ENCODE data around the gene BRD1.
"Not testable (repeated sequence)": the region's sequence is repeated elsewhere in the genome, so short reads cannot be mapped to it uniquely, and the experiment has no call there.

The BRD1 gene

DNA sequence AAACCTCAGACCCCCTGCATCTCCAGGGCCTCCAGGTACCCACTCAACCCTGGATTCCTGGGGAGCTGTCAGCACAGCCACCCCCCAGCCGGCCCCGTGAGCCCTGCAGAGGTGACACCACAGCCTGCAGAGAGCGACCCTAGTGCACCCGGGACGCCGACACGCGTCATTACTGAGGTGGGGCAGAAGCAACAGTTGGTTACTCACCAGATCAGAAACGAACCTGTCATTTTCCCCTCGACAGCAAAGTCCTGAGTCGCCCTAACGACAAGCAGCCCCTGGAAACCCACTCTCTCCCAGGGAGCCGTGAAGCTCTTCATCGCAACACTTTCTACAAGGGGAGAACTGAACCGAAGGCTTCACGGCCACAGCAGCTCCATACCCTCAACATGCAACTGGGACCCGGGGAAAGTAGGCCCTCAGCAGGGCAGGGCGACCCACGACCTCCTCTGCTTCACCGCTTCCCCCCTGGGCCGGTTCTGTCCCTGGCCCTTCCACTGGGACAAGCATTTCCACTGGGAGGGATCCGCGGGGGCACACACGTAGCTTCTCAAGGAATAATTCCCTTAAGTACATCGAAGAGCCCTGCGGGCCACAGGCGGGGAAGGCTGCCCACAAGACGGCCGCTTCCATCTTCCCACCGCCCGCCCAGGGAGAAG, 1.6 kb downstream of the BRD1 start:
- no peak for DNase-seq

DNA sequence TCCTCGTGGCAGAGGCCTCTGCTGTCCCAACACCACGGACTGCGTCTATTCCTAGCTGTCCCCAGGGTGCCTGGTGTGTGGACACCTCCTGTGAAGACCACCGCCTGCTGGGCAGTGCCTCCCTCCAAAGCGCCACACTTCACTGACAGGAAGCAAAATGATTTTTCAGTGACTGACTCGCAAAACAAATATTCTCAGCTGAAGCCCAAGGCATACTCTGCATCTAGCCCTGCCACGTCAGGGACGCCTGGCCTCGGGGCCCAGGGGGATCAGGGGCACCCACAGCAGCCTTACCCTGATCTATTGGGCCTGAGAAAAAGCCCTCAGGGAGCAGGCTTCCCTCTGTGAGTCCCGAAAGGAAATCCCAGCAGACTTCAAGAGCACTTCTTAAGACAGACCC, 2.2 kb downstream of the BRD1 start:
- no peak for DNase-seq

DNA sequence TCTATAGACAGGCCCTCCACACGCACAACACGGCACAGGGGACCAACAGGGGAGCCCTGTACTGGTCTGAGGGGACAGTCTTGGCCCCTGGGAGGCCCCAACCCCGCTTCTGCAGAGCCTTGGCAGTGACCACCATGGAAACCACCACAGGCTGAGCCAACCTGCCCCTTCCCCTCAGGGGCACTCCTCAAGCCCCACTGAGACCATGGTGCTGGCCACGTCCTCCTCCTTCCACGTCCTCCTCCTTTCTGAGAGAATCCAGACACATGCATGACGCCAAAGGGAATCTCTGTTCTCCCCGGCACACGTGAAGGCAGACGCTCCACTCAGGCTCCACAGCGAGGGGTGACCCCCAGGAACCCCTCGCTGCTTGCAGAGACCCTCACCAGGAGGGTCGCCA, 2.7 kb downstream of the BRD1 start:
- no peak for DNase-seq

DNA sequence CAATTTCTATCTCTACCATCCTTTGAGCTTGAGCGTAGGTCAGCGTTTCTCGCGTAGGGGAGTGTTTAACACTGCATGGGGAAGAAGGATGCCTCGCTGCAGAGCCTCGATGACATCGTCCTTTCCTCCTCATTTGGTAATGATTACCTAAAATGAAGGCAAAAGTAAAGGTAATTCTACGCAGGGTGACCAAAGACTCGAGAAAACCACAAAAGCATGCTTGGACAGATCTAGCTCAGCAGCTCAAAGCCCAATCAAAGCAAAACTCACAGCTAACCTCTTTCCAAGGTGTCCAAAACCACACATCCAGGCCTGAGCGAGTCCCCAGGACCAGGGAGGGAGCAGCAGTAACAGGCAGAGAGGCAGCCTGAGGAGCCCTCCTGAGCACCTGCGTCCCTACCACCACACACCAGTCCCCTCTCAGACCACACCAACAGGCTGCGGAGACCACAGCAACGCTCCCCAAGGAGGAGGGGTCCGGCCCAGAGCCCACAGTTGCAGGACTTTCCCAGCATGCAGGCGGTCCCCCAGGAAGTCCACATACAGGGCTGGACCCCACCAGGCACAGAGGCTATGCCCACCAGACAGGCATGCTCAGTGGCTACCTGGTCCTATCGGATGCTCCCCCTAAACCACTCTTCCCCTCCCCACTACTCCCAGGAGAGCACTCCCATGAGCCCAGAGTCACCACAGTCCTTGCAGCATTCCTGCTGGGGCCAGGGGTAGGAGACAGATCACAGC, 3.3 kb downstream of the BRD1 start:
- no peak for DNase-seq

DNA sequence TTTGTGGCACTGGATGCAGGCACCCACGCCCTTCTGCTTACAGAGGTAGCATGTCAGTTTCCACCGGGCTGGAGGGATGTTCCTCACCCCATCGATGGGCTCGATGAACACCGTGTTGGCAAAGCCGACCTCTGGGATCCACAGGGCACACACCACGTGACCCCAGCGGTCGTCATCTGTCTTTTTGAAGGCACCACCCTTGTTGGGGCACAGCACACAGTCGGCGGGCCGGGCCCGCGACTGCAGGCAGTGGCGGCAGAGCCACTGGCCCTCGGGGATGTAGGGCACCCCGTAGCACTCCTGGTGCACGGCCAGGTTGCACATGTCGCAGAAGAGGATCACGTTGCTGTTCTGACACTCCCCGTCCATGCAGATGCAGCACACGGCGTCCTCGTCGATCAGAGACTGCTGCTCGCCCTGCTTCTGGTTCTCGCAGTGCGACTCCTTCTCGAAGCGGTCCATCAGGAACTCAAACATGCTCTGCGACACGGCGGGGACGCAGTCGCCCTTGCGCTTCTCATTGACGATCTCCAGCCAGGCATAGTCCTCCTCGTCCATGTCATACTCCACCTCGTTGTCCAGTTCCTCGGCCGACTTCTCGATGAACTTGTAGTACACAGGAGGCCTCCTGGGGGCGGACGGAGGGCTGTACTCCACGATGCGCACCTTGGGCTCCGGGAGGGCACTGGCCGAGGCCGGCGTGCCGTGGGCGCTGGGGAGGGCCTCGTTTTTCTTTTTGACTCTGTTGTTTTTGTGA, 4.2 kb downstream of the BRD1 start:
- DNase-seq: no peak

DNA sequence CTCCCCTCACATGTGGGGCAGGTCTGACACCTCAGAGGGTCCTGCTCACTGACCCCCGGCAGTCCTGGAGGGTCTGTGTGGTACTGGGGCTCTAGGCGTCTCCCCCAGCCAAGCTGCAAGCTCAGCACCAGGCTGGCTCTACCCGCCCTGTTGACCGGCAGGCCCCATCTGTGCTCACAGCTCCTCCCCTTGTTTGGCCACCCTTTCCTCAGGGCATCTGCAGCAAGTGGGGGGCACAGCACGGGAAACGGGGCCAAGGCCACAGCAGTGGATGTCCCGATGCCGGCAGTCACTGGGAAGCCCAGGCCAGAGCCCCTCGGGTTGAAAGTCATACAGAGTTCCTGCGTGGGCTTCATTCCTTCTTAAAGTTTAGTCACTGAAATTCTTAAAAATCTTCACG, 5.9 kb downstream of the BRD1 start:
- not testable (repeated sequence) for DNase-seq

DNA sequence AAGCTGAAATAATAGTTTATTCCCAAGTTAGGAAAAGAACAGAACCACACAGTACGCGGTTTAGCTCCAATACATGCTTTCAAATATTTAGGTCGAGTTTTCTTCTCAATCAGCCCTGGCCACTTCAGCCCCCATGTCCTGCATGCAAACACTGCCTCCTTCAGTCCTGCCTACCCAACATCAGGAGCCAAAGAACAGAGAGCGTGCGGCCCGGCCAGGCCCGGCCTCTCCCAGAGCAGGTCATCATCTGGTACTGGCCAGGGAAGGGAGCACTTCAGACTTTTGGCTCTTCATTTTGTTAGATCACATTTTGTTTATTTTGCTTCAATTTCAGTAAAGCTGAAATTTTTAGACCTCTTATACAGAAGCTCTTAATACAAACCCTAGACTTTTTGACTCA, 6.7 kb downstream of the BRD1 start:
- DNase-seq: no peak

DNA sequence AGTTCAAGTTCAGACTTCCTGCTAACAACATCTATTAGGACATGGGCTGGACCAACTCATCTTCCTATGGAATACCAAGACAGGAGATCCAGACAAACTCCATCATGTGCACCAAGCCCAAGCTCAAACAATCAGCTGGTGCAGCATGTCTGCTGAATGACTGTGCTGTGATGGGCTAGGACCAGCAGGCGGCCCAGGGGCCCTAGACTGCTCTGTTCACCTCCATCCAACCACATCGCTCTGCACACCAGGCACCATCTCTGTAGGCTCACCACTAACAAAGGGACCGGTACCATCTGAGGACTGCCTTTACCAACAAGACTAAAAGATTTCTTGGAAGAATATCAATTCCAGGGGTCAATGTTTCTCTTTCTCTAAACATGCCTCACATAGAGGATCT, 10.3 kb downstream of the BRD1 start:
- no peak for DNase-seq

DNA sequence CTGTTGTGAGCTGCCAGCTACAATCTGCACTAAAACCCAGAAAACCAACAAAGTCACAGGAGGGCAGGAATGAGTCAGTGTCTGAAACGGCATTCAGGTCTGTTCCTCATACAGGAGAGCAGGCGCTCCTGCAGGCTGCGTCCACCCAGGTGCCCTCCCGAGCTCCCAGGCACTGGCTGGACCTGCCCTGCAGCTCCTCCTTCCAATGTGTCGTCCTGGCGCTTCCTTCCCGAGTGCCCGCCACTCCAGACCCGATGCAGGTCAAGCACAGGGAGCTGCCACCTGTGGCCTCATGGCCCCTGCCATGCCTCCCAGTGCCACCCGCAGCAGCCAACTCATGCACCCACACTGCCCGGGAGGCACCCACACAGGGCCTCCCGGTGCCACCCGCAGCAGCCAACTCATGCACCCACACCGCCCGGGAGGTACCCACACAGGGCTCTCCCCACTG, 12.0 kb downstream of the BRD1 start:
- no peak for DNase-seq

DNA sequence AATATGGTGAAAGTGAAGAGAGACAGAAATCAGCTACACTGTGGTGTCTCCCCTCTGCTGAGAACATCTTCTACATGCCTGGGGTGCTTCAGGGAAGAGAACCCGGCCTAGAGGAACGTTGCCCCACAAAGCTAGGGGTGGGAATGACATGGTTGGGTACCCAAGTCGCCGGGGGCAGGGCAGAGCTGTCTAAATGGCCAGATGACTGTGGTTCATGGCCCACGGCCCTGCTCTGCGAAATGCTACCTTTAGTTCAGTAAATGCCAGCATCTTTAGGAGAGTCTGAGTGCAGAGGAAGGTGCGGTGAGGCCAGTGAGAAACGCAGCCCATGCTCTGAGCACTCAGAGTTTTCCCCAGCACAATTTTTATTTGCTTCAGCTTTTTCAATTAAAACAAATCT, 12.8 kb downstream of the BRD1 start:
- DNase-seq: no peak

DNA sequence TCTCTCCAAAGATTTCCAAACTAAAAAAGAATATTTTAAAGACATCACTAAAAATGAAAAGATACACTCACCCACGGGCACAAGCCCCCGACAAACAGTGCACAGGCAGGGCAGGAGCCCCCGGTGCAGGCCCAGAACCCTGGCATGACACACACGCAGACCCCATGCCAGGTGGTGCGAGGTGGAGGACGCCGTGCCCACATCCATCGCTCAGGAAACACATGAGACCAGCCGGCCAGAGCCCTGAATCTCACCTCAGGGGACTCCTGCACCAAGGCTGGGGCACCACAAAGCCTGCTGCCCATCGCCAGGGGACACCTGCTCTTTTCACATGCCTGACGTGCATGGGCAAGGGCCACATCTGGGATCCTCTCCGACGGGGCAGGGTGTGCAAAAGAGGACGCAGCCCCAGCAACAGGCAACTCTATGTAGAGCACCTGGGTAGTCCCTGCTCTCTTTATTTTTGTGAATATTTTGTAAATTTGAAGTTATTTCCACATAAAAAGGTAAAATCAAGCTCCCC, 13.4 kb downstream of the BRD1 start:
- DNase-seq: no peak

DNA sequence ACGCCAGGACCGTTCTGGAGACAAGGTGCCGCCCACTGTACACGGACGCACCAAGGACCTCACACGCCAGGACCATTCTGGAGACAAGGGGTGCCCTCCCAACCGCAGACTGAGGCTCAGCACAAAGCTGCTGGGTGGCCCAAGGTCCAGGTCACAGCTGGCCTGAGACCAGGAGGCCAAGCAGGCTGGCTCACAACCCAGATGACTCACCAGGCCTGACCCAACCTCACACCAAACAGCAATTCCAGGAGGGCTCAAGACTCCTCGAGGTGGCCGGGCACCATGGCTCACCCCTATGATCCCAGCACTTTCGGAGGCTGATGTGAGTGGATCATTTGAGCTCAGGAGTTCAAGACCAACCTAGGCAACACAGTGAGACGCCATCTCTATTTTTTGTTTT, 14.8 kb downstream of the BRD1 start:
- no peak for DNase-seq

DNA sequence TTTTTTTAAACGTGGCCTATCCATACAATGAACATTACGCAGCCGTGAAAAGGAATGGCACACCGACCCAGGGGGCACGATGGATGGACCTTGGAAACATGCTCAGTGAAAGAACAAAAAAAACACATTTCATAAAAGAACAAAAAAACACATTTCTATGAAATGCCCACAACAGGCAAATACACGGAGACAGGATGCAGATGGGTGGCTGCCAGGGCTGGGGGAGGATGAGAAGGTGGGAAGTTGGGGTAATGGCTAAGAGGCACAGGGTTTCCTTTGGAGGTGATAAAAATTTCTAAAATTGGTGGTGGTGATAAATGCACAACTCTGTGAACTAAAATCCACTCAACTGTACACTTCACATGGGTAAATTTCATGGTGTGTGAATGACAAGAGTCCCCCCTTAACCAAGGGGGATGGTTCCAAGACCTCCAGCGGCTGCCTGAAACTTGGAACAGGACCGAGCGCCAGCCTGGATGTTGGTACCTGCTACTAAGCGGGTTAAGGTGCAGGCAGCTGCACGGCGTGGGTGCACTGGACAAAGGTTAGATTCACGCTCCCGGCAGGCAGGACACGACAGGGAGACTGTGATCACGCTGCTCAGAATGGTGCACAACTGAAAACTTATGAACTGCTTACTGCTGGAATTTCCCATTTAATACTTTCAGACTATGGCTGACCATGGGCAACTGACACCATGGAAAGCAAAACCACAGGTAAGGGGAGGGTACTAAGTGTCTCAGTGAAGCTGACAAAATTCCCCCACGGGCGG, 16.5 kb downstream of the BRD1 start:
- no peak for DNase-seq

DNA sequence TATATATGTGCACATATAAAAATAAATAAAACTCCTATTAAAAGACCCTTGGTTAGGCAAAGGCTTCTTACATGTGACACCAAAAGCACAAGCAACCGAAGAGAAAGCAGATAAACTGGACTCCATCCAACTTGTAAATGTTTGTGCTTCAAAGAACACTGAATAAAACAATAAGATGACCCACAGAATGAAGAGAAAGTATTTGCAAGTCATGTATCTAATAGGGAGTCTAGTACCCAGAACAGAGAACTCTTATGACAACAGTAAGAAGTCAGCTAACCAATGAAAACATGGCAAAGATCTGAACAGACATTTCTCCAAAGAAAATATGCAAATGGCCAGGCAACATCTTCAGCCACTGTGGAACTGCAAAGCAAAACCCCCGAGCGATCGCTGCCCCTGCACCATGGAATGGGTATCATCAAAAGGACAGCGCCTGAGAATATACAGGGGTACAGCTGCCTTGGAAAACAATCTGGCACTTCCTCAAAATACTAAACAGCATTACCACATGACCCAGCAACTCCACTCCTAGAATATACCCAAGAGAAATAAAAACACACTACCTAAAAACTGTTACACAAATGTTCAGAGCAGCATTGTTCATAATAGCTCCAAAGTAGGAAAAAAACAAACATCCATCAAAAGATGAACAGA, 17.2 kb downstream of the BRD1 start:
- DNase-seq: no peak

DNA sequence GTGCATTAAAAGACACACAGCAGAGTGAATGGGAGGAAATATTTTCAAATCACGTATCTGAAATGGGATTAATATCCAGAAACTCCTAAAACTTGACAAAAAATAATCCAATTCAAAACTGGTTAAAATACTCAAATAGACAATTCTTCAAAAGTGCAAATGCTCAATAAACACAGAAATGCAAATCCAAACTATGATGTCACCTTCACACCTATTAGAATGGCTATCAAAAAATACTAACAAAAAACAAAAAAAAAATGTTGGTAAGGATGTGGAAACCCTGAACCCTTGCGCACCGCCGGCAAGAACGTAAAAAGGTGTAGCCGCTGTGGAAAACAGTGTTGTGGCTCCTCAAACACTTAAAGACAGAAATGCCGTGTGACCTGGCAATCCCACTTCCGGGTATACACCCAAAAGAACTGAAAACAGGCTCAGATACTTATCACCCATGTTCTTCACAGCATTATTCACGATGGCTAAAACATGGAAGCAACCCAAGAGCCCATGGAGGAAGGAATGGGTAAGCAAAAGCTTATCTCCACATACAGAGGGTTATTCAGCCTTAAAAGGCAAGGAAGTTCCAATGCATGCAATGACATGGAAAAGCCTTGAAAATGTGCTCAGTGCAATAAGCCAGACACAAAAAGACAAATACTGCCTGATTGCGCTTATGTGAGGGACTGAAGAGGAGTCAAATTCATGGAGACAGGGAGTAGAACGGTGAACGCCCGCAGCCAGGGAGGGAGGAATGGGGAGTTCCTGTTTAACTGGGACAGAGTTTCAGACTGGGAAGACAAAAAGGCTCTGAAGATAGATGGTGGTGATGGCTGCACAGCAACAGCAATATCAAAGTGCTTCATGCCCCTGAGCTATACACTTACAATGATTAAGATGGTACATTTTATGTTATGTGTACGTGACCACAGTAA, 19.6 kb downstream of the BRD1 start:
- no peak for DNase-seq

DNA sequence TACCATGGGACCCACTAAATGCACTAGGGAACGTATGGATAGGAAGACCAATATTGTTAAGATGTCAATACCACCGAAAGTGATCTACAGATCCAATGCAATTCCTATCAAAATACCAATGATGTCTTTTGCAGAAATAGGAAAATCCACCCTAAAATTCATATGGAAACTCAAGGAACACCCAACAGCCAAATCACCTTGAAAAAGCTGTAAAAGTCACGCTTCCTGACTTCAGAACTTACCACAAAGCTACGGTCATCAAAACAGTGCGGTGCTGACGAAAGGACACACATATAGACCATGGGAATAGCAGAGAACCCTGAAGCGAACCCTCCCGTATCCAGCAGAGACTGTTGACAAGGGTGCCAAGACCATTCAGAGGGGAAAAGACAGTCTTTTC, 20.5 kb downstream of the BRD1 start:
- DNase-seq: no peak

DNA sequence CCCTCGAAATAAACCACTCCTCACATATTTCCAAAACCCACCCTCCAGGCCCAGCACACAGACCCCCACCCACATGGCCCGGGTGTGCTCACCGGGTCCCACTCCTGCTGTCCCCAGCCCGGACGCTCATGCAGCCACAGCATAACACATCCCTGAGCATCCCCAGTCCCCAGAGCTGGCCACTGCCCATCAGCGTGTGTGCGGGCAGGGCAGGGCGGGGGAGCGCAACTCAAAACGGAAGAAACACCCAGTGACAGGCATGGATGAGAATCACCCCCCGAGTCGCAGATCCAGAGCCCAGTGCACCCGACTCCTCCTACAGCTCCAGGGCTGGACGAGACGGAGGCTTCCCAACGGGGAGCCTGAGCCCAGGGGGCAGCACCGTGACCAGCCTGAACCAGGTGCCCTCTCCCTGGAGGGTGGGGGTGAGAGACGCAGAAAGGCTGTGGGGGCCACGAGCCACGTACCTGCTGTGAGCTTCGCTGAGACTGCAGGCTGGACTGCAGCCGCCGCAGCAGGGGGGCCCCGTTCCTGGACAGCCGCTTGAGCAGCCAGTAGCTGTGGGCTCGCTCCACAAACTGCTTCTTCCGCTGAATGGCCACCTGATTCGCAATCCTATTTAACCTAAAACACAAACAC, 23.8 kb downstream of the BRD1 start:
- no peak for DNase-seq

DNA sequence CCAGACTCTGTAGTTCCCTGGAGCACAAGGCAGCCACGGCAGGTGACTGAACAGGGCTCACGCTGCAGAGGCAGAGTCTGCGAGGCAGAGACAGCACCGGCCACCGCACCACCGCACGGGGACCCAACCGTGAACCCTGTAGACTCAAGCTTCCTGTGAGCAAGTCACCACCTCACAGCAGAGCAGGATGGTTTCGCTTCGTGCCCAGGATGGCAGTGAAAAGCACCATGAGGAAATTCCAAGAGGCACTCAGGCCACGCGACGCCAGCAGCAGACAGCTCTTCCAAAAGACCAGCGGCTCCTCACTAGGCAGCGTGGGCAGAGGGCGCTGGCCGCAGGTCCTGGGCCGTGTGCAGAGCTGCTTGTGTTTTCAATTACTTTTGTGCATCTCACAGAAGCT, 24.5 kb downstream of the BRD1 start:
- DNase-seq: no peak

DNA sequence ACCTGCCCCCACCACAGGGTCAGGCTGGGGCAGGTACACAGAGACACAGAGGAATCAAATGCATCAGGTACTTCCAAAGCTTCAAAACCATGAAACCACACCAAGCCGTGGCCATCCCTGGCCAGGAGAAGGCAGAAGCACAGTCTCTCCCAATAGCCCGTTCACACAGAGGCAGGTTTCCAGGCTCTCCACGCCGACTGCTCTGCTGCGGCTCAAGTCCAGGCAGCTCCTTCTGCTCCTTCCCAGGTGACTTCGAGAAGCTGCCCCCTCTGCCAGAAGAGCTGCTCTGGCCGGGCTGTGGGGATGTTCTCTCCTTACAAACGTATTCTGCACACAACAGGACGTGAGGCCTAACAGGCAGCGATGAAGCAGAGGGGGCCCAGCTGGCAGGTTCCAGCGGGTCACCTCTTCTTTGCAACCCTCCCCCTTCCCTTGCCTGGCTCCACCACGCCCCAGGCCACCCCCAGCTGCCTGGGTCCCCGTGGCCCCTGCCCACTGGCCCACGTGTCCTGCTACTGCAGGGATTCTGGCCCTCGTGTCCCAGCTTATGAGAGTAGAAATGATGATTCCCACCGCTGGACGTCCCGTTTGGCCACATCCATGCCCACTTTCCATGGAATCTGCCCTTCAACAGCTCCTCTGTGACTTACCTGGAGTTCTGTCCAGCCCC, 26.1 kb downstream of the BRD1 start:
- DNase-seq: no peak

Data from NCI-H1105 (cell line).